Suprapubic skin (tissue), 4 donors: ENCODE measurements around the gene PRPF19. TPM values are rescaled to one million over a fixed set of nuclear protein-coding genes. Genes with fewer than 3 reads are reported as not detected.

ENCODE experiments used
- DNase-seq, 2 donors: peaks; one replicate each; pipeline ENCODE4 v3.0.0-alpha.2; 2019; ENCODE audit warnings: low spot score in 2 of 2
- H3K27ac ChIP-seq: fragments of 200-600 bp; sonication (generic); one replicate; pipeline ENCODE4 v1.5.1; 2019
- H3K27me3 ChIP-seq: fragments of 200-600 bp; sonication (generic); one replicate; pipeline ENCODE4 v1.5.1; 2019
- H3K36me3 ChIP-seq: fragments of 200-600 bp; sonication (generic); one replicate; pipeline ENCODE4 v1.5.1; 2019
- H3K4me1 ChIP-seq: fragments of 200-600 bp; sonication (generic); one replicate; pipeline ENCODE4 v1.5.1; 2019
- H3K4me3 ChIP-seq: fragments of 200-600 bp; sonication (generic); one replicate; pipeline ENCODE4 v1.5.1; 2019; ENCODE audit warnings: mild to moderate bottlenecking
- H3K9me3 ChIP-seq: fragments of 200-600 bp; sonication (generic); one replicate; pipeline ENCODE4 v1.5.1; 2019
- CTCF ChIP-seq, 2 donors: fragments of 200-600 bp in 1 of 2; fragments of 450-650 bp in 1 of 2; sonication (generic) in 1 of 2; IDR thresholded peaks; one replicate each; pipeline ENCODE4 v1.5.1; 2016 to 2019; ENCODE audit warnings: antibody characterized with exemption in 2 of 2, mild to moderate bottlenecking in 1 of 2, moderate library complexity in 1 of 2
- EP300 ChIP-seq: sonication (generic); formaldehyde crosslinking; IDR thresholded peaks from one replicate; pipeline ENCODE4 v1.6.1; 2017; ENCODE audit warnings: antibody characterized with exemption
- POLR2A ChIP-seq, 2 donors: fragments of 450-650 bp; IDR thresholded peaks; one replicate each; pipeline ENCODE4 v1.6.1; 2017; ENCODE audit warnings: antibody characterized with exemption in 2 of 2, mild to moderate bottlenecking in 2 of 2, moderate library complexity in 2 of 2
- POLR2AphosphoS5 ChIP-seq, 3 donors: sonication (generic); formaldehyde crosslinking; IDR thresholded peaks; one replicate each; pipeline ENCODE4 v1.6.1; 2017; ENCODE audit warnings: antibody characterized with exemption in 3 of 3
- WGBS: methylation state at CpG from one replicate; pipeline ENCODE4 v1.1.5; 2018; 5-methylcytosine and 5-hydroxymethylcytosine counted together
- total RNA-seq, 4 donors: library from RNA; depleted of rRNA; stranded (reverse); fragments of >200 nt; gene quantifications; one replicate each; pipeline ENCODE4 v1.1.0, GENCODE V29; 2016

PRPF19 gene
- total RNA-seq, 4 donors from 2014 or later: 101 to 153 (median 116) TPM

GRCh38 chr11:60875366-60876167, 30.8 kb downstream of the PRPF19 start:
- Histone ChIP-seq H3K4me3 (no peak overlapping the region), H3K27ac (no peak overlapping the region), H3K27me3 (no peaks in the 10 kb centered on the region), H3K4me1 (peaks cover 6% of the 10 kb centered on the region), H3K9me3 (no peaks in the 10 kb centered on the region), H3K36me3 (peaks cover 24% of the 10 kb centered on the region)
- WGBS: 62% methylated on average over 5 of the region's 7 CpGs
- DNase-seq: peak in 1 of 2 donors; percentile 47
- no peak for TF ChIP-seq CTCF (IDR thresholded peaks at IDR 0.05)
- no peak for TF ChIP-seq POLR2A (IDR thresholded peaks at IDR 0.05)
- TF ChIP-seq POLR2AphosphoS5 (IDR thresholded peaks at IDR 0.05): no peak
- no peak for TF ChIP-seq EP300

GRCh38 chr11:60874421-60875365, 31.7 kb downstream of the PRPF19 start:
- H3K4me1 ChIP-seq: peaks cover 6% of the 10 kb centered on the region
- TF ChIP-seq POLR2A (IDR thresholded peaks at IDR 0.05) (no peak), EP300 (no peak), POLR2AphosphoS5 (IDR thresholded peaks at IDR 0.05) (no peak), CTCF (IDR thresholded peaks at IDR 0.05) (no peak)
- no peaks in the 10 kb centered on the region for H3K27me3 ChIP-seq
- DNase-seq: peak in 1 of 2 donors; percentile 60
- no peak overlapping the region for H3K4me3 ChIP-seq
- H3K27ac ChIP-seq: no peak overlapping the region
- H3K9me3 ChIP-seq: no peaks in the 10 kb centered on the region
- peaks cover 16% of the 10 kb centered on the region for H3K36me3 ChIP-seq
- 86% methylated on average over 9 of the region's 13 CpGs for WGBS

- peak in 1 of 2 donors; percentile 70 for DNase-seq
- Histone ChIP-seq H3K27me3 (no peaks in the 10 kb centered on the region), H3K27ac (no peak overlapping the region), H3K4me3 (no peak overlapping the region), H3K4me1 (peaks cover 6% of the 10 kb centered on the region), H3K9me3 (no peaks in the 10 kb centered on the region), H3K36me3 (peaks cover 10% of the 10 kb centered on the region)
- no peak for TF ChIP-seq POLR2A (IDR thresholded peaks at IDR 0.05)
- TF ChIP-seq CTCF (IDR thresholded peaks at IDR 0.05): no peak
- TF ChIP-seq EP300: no peak
- no peak for TF ChIP-seq POLR2AphosphoS5 (IDR thresholded peaks at IDR 0.05)
- 82% methylated on average over 12 of the region's 12 CpGs for WGBS
Measured at GRCh38 chr11:60873533-60873932, 32.9 kb downstream of the PRPF19 start.

GRCh38 chr11:60872961-60873524, 33.3 kb downstream of the PRPF19 start:
- no peaks in the 10 kb centered on the region for H3K9me3 ChIP-seq
- peaks cover 8% of the 10 kb centered on the region for H3K36me3 ChIP-seq
- DNase-seq: peak in 1 of 2 donors; percentile 77
- no peak overlapping the region for H3K27ac ChIP-seq
- 65% methylated on average over 15 of the region's 16 CpGs for WGBS
- TF ChIP-seq EP300 (no peak), POLR2A (IDR thresholded peaks at IDR 0.05) (no peak), POLR2AphosphoS5 (IDR thresholded peaks at IDR 0.05) (no peak)
- no peak overlapping the region for H3K4me3 ChIP-seq
- H3K4me1 ChIP-seq: peaks cover 6% of the 10 kb centered on the region
- no peaks in the 10 kb centered on the region for H3K27me3 ChIP-seq

- Histone ChIP-seq H3K27me3 (no peaks in the 10 kb centered on the region), H3K4me1 (peaks cover 6% of the 10 kb centered on the region), H3K27ac (no peak overlapping the region), H3K4me3 (no peak overlapping the region), H3K9me3 (no peaks in the 10 kb centered on the region), H3K36me3 (peaks cover 7% of the 10 kb centered on the region)
- peak in 1 of 2 donors; percentile 71 for DNase-seq
- TF ChIP-seq POLR2AphosphoS5 (IDR thresholded peaks at IDR 0.05) (no peak), POLR2A (IDR thresholded peaks at IDR 0.05) (no peak), CTCF (IDR thresholded peaks at IDR 0.05) (no peak), EP300 (no peak)
- 93% methylated on average over 5 of the region's 6 CpGs for WGBS
Measured at GRCh38 chr11:60872124-60872960, 34.0 kb downstream of the PRPF19 start.
